A673 (cell line): ENCODE results near the gene ME1.

Experiments used
- CTCF ChIP-seq: fragments of 300-800, 200-600 bp; sonication (generic); conservative IDR thresholded peaks from 2 replicates; pipeline ENCODE4 v1.5.1; 2017; ENCODE audit warnings: low read depth, mild to moderate bottlenecking, antibody characterized with exemption, low read length, moderate library complexity, mixed read lengths
- EZH2 ChIP-seq: fragments of 200-600 bp; sonication (generic); IDR thresholded peaks from 2 replicates; pipeline ENCODE4 v1.6.1; 2017; ENCODE audit warnings: borderline replicate concordance, low read depth, mild to moderate bottlenecking, mixed read lengths, antibody characterized with exemption, low read length; ENCODE audit not compliant: poor library complexity, severe bottlenecking

GRCh38 chr6:83202031-83202430, 228.8 kb downstream of the ME1 start:
- TF ChIP-seq CTCF, result no peak
- no peak for TF ChIP-seq EZH2
